Spleen (tissue), 11 donors: ENCODE data around the gene EOLA1. TPM values are rescaled to one million over a fixed set of nuclear protein-coding genes. Genes with fewer than 3 reads are reported as not detected.

ENCODE experiments used
- DNase-seq: peaks from one replicate; pipeline ENCODE4 v3.0.0-alpha.2; 2020
- H3K27ac ChIP-seq, 8 donors: fragments of 200-600 bp; sonication (generic) in 7 of 8; 1 replicate in 4 of 8; 2 replicates in 4 of 8; pipeline versions ENCODE4 v1.5.0 to v1.8.0; 2016 to 2021; ENCODE audit warnings: inconsistent platforms in 4 of 8, mild to moderate bottlenecking in 4 of 8, moderate library complexity in 1 of 8
- H3K27me3 ChIP-seq, 7 donors: fragments of 200-600 bp; sonication (generic) in 6 of 7; replicated peaks in 1 of 7; 1 replicate in 4 of 7; 2 replicates in 3 of 7; pipeline versions ENCODE4 v1.5.0 to v1.8.0; 2016 to 2021; ENCODE audit warnings: inconsistent platforms in 3 of 7, mild to moderate bottlenecking in 1 of 7
- H3K36me3 ChIP-seq, 6 donors: fragments of 200-600 bp; sonication (generic) in 5 of 6; 1 replicate in 4 of 6; 2 replicates in 2 of 6; pipeline versions ENCODE4 v1.5.0 to v1.8.0; 2016 to 2021; ENCODE audit warnings: inconsistent platforms in 2 of 6
- H3K4me1 ChIP-seq, 6 donors: fragments of 200-600 bp; sonication (generic) in 5 of 6; 1 replicate in 3 of 6; 2 replicates in 3 of 6; pipeline versions ENCODE4 v1.5.0 to v1.8.0; 2016 to 2021; ENCODE audit warnings: inconsistent platforms in 3 of 6
- H3K4me3 ChIP-seq, 8 donors: fragments of 200-600 bp; sonication (generic) in 7 of 8; 1 replicate in 4 of 8; 2 replicates in 4 of 8; pipeline versions ENCODE4 v1.5.0 to v1.8.0; 2016 to 2021; ENCODE audit warnings: inconsistent platforms in 4 of 8, mild to moderate bottlenecking in 4 of 8, moderate library complexity in 2 of 8
- H3K9me3 ChIP-seq, 8 donors: fragments of 200-600 bp; sonication (generic) in 7 of 8; 1 replicate in 4 of 8; 2 replicates in 4 of 8; pipeline versions ENCODE4 v1.5.0 to v1.8.0; 2016 to 2021; ENCODE audit warnings: inconsistent platforms in 4 of 8
- CTCF ChIP-seq, 11 experiments: fragments of 200-600 bp in 7 of 11; fragments of 450-650 bp in 4 of 11; sonication (generic) in 4 of 11; IDR thresholded peaks in 8 of 11; conservative IDR thresholded peaks in 3 of 11; 1 replicate in 7 of 11; 2 replicates in 4 of 11; pipeline versions ENCODE4 v1.4.0 to v1.8.0; 2016 to 2021; ENCODE audit warnings: antibody characterized with exemption in 11 of 11, inconsistent platforms in 4 of 11, mild to moderate bottlenecking in 1 of 11
- POLR2A ChIP-seq, 3 donors: fragments of 450-650 bp; IDR thresholded peaks; one replicate each; pipeline ENCODE4 v1.5.1; 2017; ENCODE audit warnings: antibody characterized with exemption in 3 of 3, mild to moderate bottlenecking in 1 of 3
- POLR2AphosphoS5 ChIP-seq, 3 donors: sonication (generic); formaldehyde crosslinking; IDR thresholded peaks; one replicate each; pipeline ENCODE4 v1.5.1; 2017; ENCODE audit warnings: antibody characterized with exemption in 3 of 3
- WGBS, 5 donors: extraction: QIAGEN DNeasy Blood & Tissue Kit in 3 of 5; methylation state at CpG; one replicate each; pipeline versions ENCODE4 v1.1.5 to v1.1.7; 2013 to 2018; 5-methylcytosine and 5-hydroxymethylcytosine counted together
- intact Hi-C: fragments of 100-400 bp; cut with DNase I; formaldehyde crosslinking; loops from one replicate; pipeline ENCODE4 v1.15.0; 2023; ENCODE audit warnings: low total_unique reads
- polyA plus RNA-seq, 3 donors: library from polyadenylated mRNA; stranded (reverse); fragments of 200-250 nt; gene quantifications; one replicate each; pipeline ENCODE4 v1.2.1, GENCODE V29; 2013
- total RNA-seq, 7 donors: library from RNA; depleted of rRNA in 3 of 7; stranded (reverse); fragments of >200 nt in 3 of 7; fragmentation: NEBNext Ultra II Directional in 4 of 7; extraction: Animal tissue kit (Norgen Biotek cat#: 25700) in 4 of 7; gene quantifications; one replicate each; pipeline versions ENCODE4 v1.1.0 to v1.2.1, GENCODE V29; 2016 to 2021
- donor health status: healthy with polysubstance abuse.
- donor health status: DM: no; HTN: no; CAD: no; lungs with moderate emphysema.
- donor health status: DM: no; HTN: no; CAD: no.
- donor health status: Bipolar disorder and iron deficiency.
- donor health status: healthy.
- donor health status: DM: no; HTN: no; CAD: no.
- donor health status: DM: yes; HTN: yes; CAD: no.

Gene EOLA1
- total and polyA plus RNA-seq, 10 donors = 17.6 to 37.8 (median 24.5) TPM

- peaks cover 0 to 100% (median 74%) of the 10 kb centered on the region in 6 donors for H3K36me3 ChIP-seq
- intact Hi-C loops = no loop called here
- no peaks in the 10 kb centered on the region for H3K27me3 ChIP-seq
- no peak for DNase-seq
- H3K4me3 ChIP-seq = no peak overlapping the region
- no peaks in the 10 kb centered on the region for H3K4me1 ChIP-seq
- no peak for TF ChIP-seq POLR2A (IDR thresholded peaks at IDR 0.05)
- no peak for TF ChIP-seq CTCF (IDR thresholded peaks at IDR 0.05 in 8 of 11, conservative IDR thresholded peaks at IDR 0.05 in 3 of 11)
- no peak for TF ChIP-seq POLR2AphosphoS5 (IDR thresholded peaks at IDR 0.05)
- 66 to 94% (median 92%) methylated on average over 4 of the region's 4 CpGs for WGBS, 5 donors
- H3K9me3 ChIP-seq = no peaks in the 10 kb centered on the region
- H3K27ac ChIP-seq = no peak overlapping the region
Measured at GRCh38 chrX:149494844-149495565, 45.8 kb upstream of the EOLA1 start.

- H3K27ac ChIP-seq = no peak overlapping the region
- no peaks in the 10 kb centered on the region for H3K9me3 ChIP-seq
- no peak overlapping the region for H3K4me3 ChIP-seq
- 71 to 100% (median 91%) methylated on average over 1 to 5 of the region's 5 CpGs for WGBS, 5 donors
- H3K27me3 ChIP-seq = no peaks in the 10 kb centered on the region
- intact Hi-C loops = no loop called here
- DNase-seq = no peak
- H3K36me3 ChIP-seq = peaks cover 0 to 100% (median 75%) of the 10 kb centered on the region in 6 donors
- H3K4me1 ChIP-seq = no peaks in the 10 kb centered on the region
- TF ChIP-seq POLR2AphosphoS5 (IDR thresholded peaks at IDR 0.05) (no peak), CTCF (IDR thresholded peaks at IDR 0.05 in 8 of 11, conservative IDR thresholded peaks at IDR 0.05 in 3 of 11) (no peak), POLR2A (IDR thresholded peaks at IDR 0.05) (no peak)
Measured at GRCh38 chrX:149495573-149496071, 45.2 kb upstream of the EOLA1 start.

- no peak for DNase-seq
- H3K27me3 ChIP-seq = no peaks in the 10 kb centered on the region
- intact Hi-C loops = no loop called here
- 55 to 98% (median 91%) methylated on average over 1 of the region's 1 CpG for WGBS, 5 donors
- H3K27ac ChIP-seq = no peak overlapping the region
- no peaks in the 10 kb centered on the region for H3K9me3 ChIP-seq
- H3K4me3 ChIP-seq = no peak overlapping the region
- peaks cover 0 to 100% (median 75%) of the 10 kb centered on the region in 6 donors for H3K36me3 ChIP-seq
- peaks cover 0 to 10% (median 0%) of the 10 kb centered on the region in 6 donors for H3K4me1 ChIP-seq
- no peak for TF ChIP-seq POLR2AphosphoS5 (IDR thresholded peaks at IDR 0.05)
- TF ChIP-seq POLR2A (IDR thresholded peaks at IDR 0.05) = no peak
- TF ChIP-seq CTCF (IDR thresholded peaks at IDR 0.05 in 8 of 11, conservative IDR thresholded peaks at IDR 0.05 in 3 of 11) = no peak
Measured at GRCh38 chrX:149497054-149497453, 43.8 kb upstream of the EOLA1 start.

- Histone ChIP-seq H3K36me3 (peaks cover 0 to 100% (median 78%) of the 10 kb centered on the region in 6 donors), H3K9me3 (no peaks in the 10 kb centered on the region), H3K4me1 (peaks cover 0 to 16% (median 0%) of the 10 kb centered on the region in 6 donors), H3K4me3 (no peak overlapping the region), H3K27ac (no peak overlapping the region), H3K27me3 (no peaks in the 10 kb centered on the region)
- no peak for DNase-seq
- intact Hi-C loops = no loop called here
- 64 to 100% (median 94%) methylated on average over 2 of the region's 2 CpGs for WGBS, 5 donors
- no peak for TF ChIP-seq CTCF (IDR thresholded peaks at IDR 0.05 in 8 of 11, conservative IDR thresholded peaks at IDR 0.05 in 3 of 11)
- no peak for TF ChIP-seq POLR2A (IDR thresholded peaks at IDR 0.05)
- TF ChIP-seq POLR2AphosphoS5 (IDR thresholded peaks at IDR 0.05) = no peak
Measured at GRCh38 chrX:149497626-149498025, 43.2 kb upstream of the EOLA1 start.
